Measurements from ENCODE around the gene SETD5. TPM values are rescaled to one million over a fixed set of nuclear protein-coding genes. Genes with fewer than 3 reads are reported as not detected.
A peak's percentile ranks its signal among the peaks of the same experiment; 100 is the strongest.

SETD5 gene
- total RNA-seq, 1 experiment from 2014 or later, result 151 TPM

GRCh38 chr3:9399337-9399703, 1.9 kb downstream of the SETD5 start:
- H3K36me3 ChIP-seq (ENCODE audit: insufficient read depth, low read length, poor library complexity, severe bottlenecking), result peaks cover 8% of the 10 kb centered on the region
- no peak for TF ChIP-seq CTCF (conservative IDR thresholded peaks at IDR 0.05; ENCODE audit: low read depth, low read length)
- no peak for TF ChIP-seq EZH2 (IDR thresholded peaks at IDR 0.05; ENCODE audit: borderline replicate concordance, low read depth, low read length, poor library complexity, severe bottlenecking)
- H3K9me3 ChIP-seq (ENCODE audit: low read depth, low read length, poor library complexity, severe bottlenecking), result no peaks in the 10 kb centered on the region
- no TSS peak for BruUV-seq (replicated peaks)
- peak overlapping the region; percentile 97 for H3K27ac ChIP-seq (ENCODE audit: low read depth, low read length, poor library complexity, severe bottlenecking)
- peaks cover 59% of the 10 kb centered on the region for H3K4me1 ChIP-seq (ENCODE audit: insufficient read depth, low read length, poor library complexity, severe bottlenecking)
- POLR2A ChIA-PET (ENCODE audit: low non-redundant PET), result no interaction called here
- H3K4me3 ChIP-seq (ENCODE audit: low read depth, low read length, poor library complexity, severe bottlenecking), result peak overlapping the region; percentile 70
- intact Hi-C loops (cut with micrococcal nuclease; ENCODE audit: unreplicated experiment), result no loop called here
- CTCF ChIA-PET, result interaction anchor here (1.3 kb wide), 1 partner anchor 24 kb away, joined by 3 read pairs; no protein-coding TSS in a partner anchor
- peak; percentile 28 for DNase-seq (ENCODE audit: low spot score)
- no peaks in the 10 kb centered on the region for H3K27me3 ChIP-seq (replicated peaks; ENCODE audit: insufficient read depth, low read depth, low read length, poor library complexity)

- POLR2A ChIA-PET (ENCODE audit: low non-redundant PET), result no interaction called here
- no TSS peak for BruUV-seq (replicated peaks)
- intact Hi-C loops (cut with micrococcal nuclease; ENCODE audit: unreplicated experiment), result no loop called here
- TF ChIP-seq EZH2 (IDR thresholded peaks at IDR 0.05; ENCODE audit: borderline replicate concordance, low read depth, low read length, poor library complexity, severe bottlenecking) (no peak), CTCF (conservative IDR thresholded peaks at IDR 0.05; ENCODE audit: low read depth, low read length) (no peak)
- Histone ChIP-seq H3K9me3 (ENCODE audit: low read depth, low read length, poor library complexity, severe bottlenecking) (no peaks in the 10 kb centered on the region), H3K4me3 (ENCODE audit: low read depth, low read length, poor library complexity, severe bottlenecking) (peak overlapping the region; percentile 70), H3K36me3 (ENCODE audit: insufficient read depth, low read length, poor library complexity, severe bottlenecking) (peaks cover 4% of the 10 kb centered on the region), H3K4me1 (ENCODE audit: insufficient read depth, low read length, poor library complexity, severe bottlenecking) (peaks cover 59% of the 10 kb centered on the region), H3K27me3 (replicated peaks; ENCODE audit: insufficient read depth, low read depth, low read length, poor library complexity) (no peaks in the 10 kb centered on the region), H3K27ac (ENCODE audit: low read depth, low read length, poor library complexity, severe bottlenecking) (peak overlapping the region; percentile 97)
- CTCF ChIA-PET, result no interaction called here
- peak; percentile 85 for DNase-seq (ENCODE audit: low spot score)
Observed at GRCh38 chr3:9399746-9400145, 2.3 kb downstream of the SETD5 start.

- no TSS peak for BruUV-seq (replicated peaks)
- DNase-seq (ENCODE audit: low spot score), result no peak
- CTCF ChIA-PET, result no interaction called here
- Histone ChIP-seq H3K4me1 (ENCODE audit: insufficient read depth, low read length, poor library complexity, severe bottlenecking) (peaks cover 59% of the 10 kb centered on the region), H3K36me3 (ENCODE audit: insufficient read depth, low read length, poor library complexity, severe bottlenecking) (no peaks in the 10 kb centered on the region), H3K27ac (ENCODE audit: low read depth, low read length, poor library complexity, severe bottlenecking) (no peak overlapping the region), H3K4me3 (ENCODE audit: low read depth, low read length, poor library complexity, severe bottlenecking) (peak overlapping the region; percentile 70), H3K27me3 (replicated peaks; ENCODE audit: insufficient read depth, low read depth, low read length, poor library complexity) (no peaks in the 10 kb centered on the region), H3K9me3 (ENCODE audit: low read depth, low read length, poor library complexity, severe bottlenecking) (no peaks in the 10 kb centered on the region)
- intact Hi-C loops (cut with micrococcal nuclease; ENCODE audit: unreplicated experiment), result no loop called here
- TF ChIP-seq CTCF (conservative IDR thresholded peaks at IDR 0.05; ENCODE audit: low read depth, low read length) (no peak), EZH2 (IDR thresholded peaks at IDR 0.05; ENCODE audit: borderline replicate concordance, low read depth, low read length, poor library complexity, severe bottlenecking) (no peak)
- POLR2A ChIA-PET (ENCODE audit: low non-redundant PET), result no interaction called here
Observed at GRCh38 chr3:9400616-9401015, 3.2 kb downstream of the SETD5 start.

All from A673 (cell line).